Muscle of back (tissue), 11 donors: ENCODE measurements around the gene TMPRSS6. TPM values are rescaled to one million over a fixed set of nuclear protein-coding genes. Genes with fewer than 3 reads are reported as not detected.
A peak's percentile ranks its signal among the peaks of the same experiment; 100 is the strongest.

ENCODE experiments used
- DNase-seq, 3 donors: peaks; one replicate each; pipeline versions ENCODE4 v3.0.0 to v3.0.0-alpha.2; 2013
- polyA plus RNA-seq, 10 donors: library from polyadenylated mRNA; unstranded; fragments of 120-200 nt; gene quantifications; one replicate each; pipeline ENCODE4 v1.2.1, GENCODE V29; 2013; ENCODE audit not compliant: insufficient read length in 10 of 10

The TMPRSS6 gene
- polyA plus RNA-seq, 10 donors = 0.07 to 0.17 (median 0.12) TPM; not detected in 3

DNA sequence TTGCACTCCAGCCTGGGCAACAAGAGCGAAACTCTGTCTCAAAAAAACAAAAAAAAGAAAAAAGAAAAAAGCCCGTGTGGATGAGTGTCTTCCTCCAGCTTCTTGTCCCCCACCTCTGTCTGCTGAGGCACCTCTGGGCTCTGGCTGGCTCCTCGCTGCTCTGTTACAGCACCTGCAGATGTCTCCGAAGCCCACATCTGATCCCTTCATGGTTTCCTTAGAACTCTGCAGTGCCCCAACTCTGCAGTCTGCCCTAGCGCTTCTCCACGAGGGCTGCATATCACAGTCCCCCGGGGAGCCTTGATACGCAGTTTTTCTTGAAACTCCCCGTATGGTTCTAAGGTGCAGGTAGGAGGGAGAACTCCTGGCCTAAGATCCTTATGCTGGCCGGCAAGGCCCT is 42.1 kb downstream of the TMPRSS6 start:
- DNase-seq = no peak

GRCh38 chr22:37065961-37066360 is 43.6 kb downstream of the TMPRSS6 start:
- DNase-seq = no peak

DNA sequence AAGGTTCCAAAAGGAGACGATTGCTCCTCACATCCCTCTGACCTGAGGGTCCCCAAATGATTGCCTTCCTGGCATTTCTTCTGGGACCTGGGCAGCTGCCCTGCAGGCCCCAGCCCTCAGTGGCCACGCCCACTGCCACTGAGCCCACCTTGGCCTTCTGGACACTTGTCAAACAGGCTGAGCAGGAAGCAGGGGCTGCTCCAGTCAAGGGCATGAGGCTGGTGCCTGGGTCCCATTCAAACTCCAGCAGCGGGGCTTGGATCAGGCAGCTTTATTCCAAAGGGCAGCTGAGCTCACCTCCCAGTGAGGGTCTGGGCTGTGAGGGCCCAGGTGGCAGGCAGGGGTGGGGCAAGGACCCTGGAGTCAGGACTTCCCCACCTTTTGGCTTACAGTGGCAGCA is 44.3 kb downstream of the TMPRSS6 start:
- no peak for DNase-seq

DNA sequence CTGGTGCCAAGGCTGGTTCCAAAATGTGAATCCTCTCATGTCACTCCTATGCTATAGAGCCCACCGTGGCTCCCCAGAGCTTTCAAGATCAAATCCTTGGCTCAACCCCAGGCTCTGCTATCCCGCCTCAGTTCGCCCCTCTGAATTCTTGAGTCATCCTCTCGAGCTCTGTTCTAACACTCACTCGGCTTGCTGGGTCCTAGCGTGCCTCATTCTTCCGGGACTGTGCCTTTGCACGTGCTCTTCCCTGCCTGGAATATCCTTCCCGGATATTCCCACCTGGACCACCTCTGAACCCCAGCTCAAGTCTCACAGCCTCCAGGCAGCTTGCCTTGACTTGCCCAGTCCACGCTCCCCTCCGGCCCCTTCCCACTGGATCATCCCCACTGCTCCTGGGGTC is 45.0 kb downstream of the TMPRSS6 start:
- no peak for DNase-seq

GRCh38 chr22:37063431-37064420 is 45.8 kb downstream of the TMPRSS6 start:
- no peak for DNase-seq

DNA sequence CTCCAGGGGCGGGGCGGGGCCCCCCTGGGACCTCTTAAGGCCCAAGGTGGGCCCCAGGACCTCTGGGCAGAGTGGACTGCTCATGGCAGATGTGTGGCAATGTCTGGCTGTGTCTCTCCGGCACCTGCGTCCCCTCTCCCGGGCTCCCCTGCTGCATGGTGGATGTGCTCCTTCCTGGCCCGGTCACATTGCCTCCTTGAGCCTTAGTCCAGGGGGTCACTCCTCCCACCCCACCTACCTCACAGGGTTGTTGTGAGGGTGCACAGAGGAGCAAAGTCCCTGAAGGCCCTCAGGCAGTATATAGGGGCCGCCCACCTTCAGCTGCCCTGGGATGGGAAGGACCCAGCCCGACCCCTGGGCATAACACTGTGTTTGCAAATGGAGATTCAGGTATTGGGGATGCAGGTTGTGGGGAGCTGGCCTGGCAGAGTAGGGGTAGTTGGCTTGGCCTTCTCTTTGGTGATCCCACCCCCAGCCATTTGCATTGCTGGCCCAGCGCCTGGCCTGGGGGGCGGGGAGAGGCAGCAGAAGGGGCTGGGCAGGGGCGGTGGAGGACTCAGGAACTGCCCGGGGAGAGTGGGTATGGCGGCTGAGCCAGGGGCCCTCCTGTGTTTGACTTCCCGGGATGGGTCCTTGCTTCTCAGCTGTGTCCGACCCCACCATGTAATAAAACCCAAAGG is 46.7 kb downstream of the TMPRSS6 start:
- DNase-seq = no peak

- DNase-seq = no peak
These were observed 47.2 kb downstream of the TMPRSS6 start for GRCh38 chr22:37062376-37062675.

DNA sequence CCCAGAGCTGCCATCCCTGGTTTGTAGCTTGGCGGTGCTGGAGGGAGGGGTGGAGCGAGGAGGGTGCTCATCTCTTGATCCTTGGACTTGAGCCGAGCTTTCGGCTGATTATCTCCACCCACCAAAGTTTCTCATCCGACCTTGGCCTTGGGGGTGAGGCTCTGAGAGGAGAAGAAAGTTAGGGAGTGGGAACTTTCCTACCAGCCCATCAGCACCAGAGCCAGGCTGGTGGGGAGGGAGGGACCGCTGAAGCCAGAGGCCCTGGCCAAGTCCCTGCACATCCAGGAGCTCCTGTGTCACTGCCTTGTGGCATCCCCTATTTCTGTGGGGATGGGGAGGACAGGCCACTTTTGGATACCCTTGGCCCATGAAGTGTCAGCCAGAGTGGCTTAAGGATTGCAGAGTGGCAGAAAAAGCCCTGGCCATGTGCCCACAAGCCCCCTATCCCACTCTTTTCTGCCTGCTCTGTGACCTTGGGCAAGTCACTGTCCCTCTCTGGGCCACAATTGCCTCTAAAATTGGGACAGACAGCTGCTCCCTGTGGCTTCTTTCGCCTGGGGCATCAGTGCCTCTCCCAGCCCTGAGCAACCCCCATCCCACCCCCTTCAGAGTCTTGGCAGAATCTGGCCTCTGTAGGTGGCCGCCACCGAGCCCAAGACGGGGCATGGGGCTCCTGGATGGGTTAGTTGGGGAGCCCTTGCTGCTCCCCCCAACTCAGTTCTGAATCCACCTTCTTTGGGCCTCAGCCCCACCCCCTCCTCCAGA is 47.7 kb downstream of the TMPRSS6 start:
- no peak for DNase-seq

GRCh38 chr22:37060801-37061610 is 48.5 kb downstream of the TMPRSS6 start:
- no peak for DNase-seq

DNA sequence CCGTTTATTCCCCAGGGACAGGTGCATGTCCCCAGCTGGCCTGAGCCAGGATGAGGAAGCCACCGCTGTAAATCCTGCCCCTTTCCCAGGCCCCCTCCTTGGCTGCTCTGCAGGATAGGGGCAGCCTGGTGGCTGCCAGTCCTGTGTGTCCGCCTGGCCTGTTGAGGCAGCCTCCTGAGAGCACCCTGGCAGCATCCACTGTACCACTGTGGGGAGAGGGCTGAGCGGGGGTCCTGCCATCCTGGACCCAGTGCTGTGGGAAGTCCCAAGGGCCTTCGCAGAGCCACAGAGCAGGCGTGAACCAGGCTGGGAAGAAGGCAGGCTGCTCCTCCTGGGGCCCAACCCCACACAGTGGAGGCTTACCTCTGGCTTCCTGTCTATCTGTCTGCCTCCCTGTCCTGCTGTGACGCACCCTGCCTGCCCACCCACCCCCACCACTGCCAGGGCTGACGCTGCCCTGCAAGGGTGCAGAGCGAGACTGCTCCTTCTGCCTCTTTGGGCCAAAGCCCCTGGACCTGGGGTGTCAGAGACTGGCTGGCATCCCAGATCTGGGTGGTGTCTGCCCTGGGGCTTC is 49.5 kb downstream of the TMPRSS6 start:
- DNase-seq = no peak

- no peak for DNase-seq
These were observed 50.4 kb downstream of the TMPRSS6 start for GRCh38 chr22:37058917-37059701.

- no peak for DNase-seq
These were observed 51.6 kb downstream of the TMPRSS6 start for GRCh38 chr22:37057796-37058510.

DNA sequence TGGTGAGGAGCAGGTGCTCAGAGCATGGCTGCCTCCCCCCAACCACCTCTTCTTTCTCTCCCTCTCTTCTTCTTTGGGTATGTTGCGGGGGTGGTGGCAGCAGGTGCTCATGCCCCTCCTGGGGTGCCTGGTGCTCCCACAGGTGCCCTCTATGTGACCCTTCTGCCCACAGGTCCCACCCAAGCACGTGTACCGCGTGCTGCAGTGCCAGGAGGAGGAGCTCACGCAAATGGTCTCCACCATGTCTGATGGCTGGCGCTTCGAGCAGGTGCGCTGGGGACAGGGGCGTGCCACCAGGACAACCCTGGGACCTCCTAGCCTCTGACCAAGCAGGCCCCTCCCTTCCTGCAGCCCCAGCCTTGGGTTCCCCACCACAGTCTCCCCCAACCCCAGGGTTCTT is 52.3 kb downstream of the TMPRSS6 start:
- no peak for DNase-seq

DNA sequence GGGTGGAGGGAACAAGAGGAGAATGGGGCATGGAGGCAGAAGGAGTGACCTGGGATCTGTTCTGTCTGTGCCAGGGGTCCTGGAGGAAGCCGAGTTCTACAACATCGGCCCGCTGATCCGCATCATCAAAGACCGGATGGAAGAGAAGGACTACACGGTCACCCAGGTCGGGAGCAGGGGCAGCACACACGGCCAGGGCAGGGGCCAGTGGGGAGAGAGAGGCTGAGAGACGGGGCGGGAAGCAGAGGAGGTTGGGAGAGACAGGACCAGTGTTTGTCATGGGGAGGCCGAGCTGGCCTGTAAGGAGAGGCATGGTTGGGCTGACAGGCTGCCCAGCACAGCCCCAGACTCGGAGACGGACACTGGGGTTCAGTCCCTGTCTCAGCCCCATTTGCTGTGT is 53.3 kb downstream of the TMPRSS6 start:
- no peak for DNase-seq

- DNase-seq = no peak
These were observed 54.7 kb downstream of the TMPRSS6 start for GRCh38 chr22:37054600-37055365.

DNA sequence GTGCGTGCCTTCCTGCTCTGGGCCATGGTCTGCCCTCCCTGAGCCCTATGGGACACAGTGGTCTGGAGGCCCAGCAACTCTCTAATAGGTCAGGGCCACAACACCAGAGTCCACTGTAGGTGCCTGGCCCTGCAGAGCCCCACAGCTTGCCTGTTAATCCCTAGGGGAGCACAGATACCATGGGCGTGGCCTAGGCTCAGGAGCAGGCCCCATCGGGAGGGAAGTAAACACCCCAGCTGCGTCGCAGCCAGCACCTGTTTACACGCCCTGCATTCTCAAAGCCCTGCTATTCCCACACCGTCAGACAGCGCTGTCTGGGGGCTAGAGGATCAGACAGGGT is 55.5 kb downstream of the TMPRSS6 start:
- no peak for DNase-seq

GRCh38 chr22:37053310-37054055 is 56.0 kb downstream of the TMPRSS6 start:
- DNase-seq = peak in 1 of 3 donors; percentile 42
